Activated naive CD8-positive, alpha-beta T cell treated with anti-CD3 and anti-CD28 coated beads, Interleukin-2, amount 50 U/mL, for 24 hours (primary cell): ENCODE results near the gene CHI3L1.

Experiments used
- ATAC-seq: fragments of 150-1000 bp; cut with Tn5 transposase; one replicate; pipeline ENCODE4 v1.10.0; 2021
- DNase-seq: peaks from one replicate; pipeline ENCODE4 v3.0.0; 2021
- H3K27ac Mint-ChIP-seq: one replicate; pipeline ENCODE4 v1.8.0; 2021; ENCODE audit warnings: mild to moderate bottlenecking, mixed read lengths
- H3K27me3 Mint-ChIP-seq: one replicate; pipeline ENCODE4 v1.8.0; 2021; ENCODE audit warnings: mixed read lengths
- H3K36me3 Mint-ChIP-seq: one replicate; pipeline ENCODE4 v1.8.0; 2021; ENCODE audit warnings: low read depth, mixed read lengths
- H3K4me1 Mint-ChIP-seq: one replicate; pipeline ENCODE4 v1.8.0; 2021; ENCODE audit warnings: mixed read lengths
- H3K4me3 Mint-ChIP-seq: one replicate; pipeline ENCODE4 v1.8.0; 2021; ENCODE audit warnings: mild to moderate bottlenecking, moderate library complexity, mixed read lengths
- H3K9me3 Mint-ChIP-seq: one replicate; pipeline ENCODE4 v1.8.0; 2021; ENCODE audit warnings: mixed read lengths

Gene CHI3L1

GRCh38 chr1:203180611-203181330 lies 5.7 kb downstream of the CHI3L1 start:
- H3K9me3 Mint-ChIP-seq, result no peaks in the 10 kb centered on the region
- ATAC-seq (no peak), DNase-seq (no peak)
- no peak overlapping the region for H3K4me3 Mint-ChIP-seq
- no peak overlapping the region for H3K27ac Mint-ChIP-seq
- no peaks in the 10 kb centered on the region for H3K4me1 Mint-ChIP-seq
- H3K27me3 Mint-ChIP-seq, result peaks cover 2% of the 10 kb centered on the region
- H3K36me3 Mint-ChIP-seq, result no peaks in the 10 kb centered on the region

- Mint-ChIP-seq H3K27me3 (peaks cover 2% of the 10 kb centered on the region), H3K36me3 (no peaks in the 10 kb centered on the region), H3K4me3 (no peak overlapping the region), H3K9me3 (no peaks in the 10 kb centered on the region), H3K27ac (no peak overlapping the region), H3K4me1 (no peaks in the 10 kb centered on the region)
- DNase-seq (no peak), ATAC-seq (no peak)
These were observed 6.9 kb downstream of the CHI3L1 start for GRCh38 chr1:203179667-203180005.

- DNase-seq, result no peak
- Mint-ChIP-seq H3K36me3 (no peaks in the 10 kb centered on the region), H3K4me3 (no peak overlapping the region), H3K9me3 (no peaks in the 10 kb centered on the region), H3K27ac (no peak overlapping the region), H3K27me3 (peaks cover 2% of the 10 kb centered on the region), H3K4me1 (no peaks in the 10 kb centered on the region)
- no peak for ATAC-seq
These were observed 7.5 kb downstream of the CHI3L1 start for GRCh38 chr1:203178821-203179666.

DNA sequence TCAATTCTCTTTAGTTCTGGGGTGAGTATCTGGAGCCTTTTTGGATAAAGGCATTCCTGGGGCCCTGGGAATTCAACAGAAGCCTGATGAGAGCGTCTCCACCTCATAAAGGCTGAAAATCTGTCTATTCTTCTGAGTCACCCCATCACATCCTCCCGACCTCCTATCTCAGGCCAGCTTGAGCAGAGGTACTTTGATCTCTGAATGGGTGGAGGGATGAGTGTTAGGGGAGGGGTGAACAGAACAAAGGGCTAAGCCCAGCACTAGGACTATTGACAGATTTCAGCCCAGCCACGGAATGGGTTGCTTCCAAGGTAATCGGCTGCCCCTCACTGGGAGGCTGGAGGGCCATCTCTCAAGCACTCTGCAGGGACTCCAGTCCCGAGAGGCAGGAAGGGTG lies 8.4 kb downstream of the CHI3L1 start:
- H3K36me3 Mint-ChIP-seq, result no peaks in the 10 kb centered on the region
- ATAC-seq (no peak), DNase-seq (no peak)
- peaks cover 2% of the 10 kb centered on the region for H3K27me3 Mint-ChIP-seq
- H3K4me1 Mint-ChIP-seq, result no peaks in the 10 kb centered on the region
- no peak overlapping the region for H3K4me3 Mint-ChIP-seq
- no peaks in the 10 kb centered on the region for H3K9me3 Mint-ChIP-seq
- H3K27ac Mint-ChIP-seq, result no peak overlapping the region

GRCh38 chr1:203177470-203178039 lies 8.9 kb downstream of the CHI3L1 start:
- Mint-ChIP-seq H3K4me3 (no peak overlapping the region), H3K36me3 (no peaks in the 10 kb centered on the region), H3K27me3 (peaks cover 2% of the 10 kb centered on the region), H3K27ac (no peak overlapping the region), H3K9me3 (no peaks in the 10 kb centered on the region), H3K4me1 (no peaks in the 10 kb centered on the region)
- DNase-seq, result no peak
- ATAC-seq, result no peak

GRCh38 chr1:203177036-203177405 lies 9.5 kb downstream of the CHI3L1 start:
- H3K4me3 Mint-ChIP-seq, result no peak overlapping the region
- ATAC-seq (no peak), DNase-seq (no peak)
- no peaks in the 10 kb centered on the region for H3K9me3 Mint-ChIP-seq
- H3K36me3 Mint-ChIP-seq, result no peaks in the 10 kb centered on the region
- H3K4me1 Mint-ChIP-seq, result no peaks in the 10 kb centered on the region
- peaks cover 2% of the 10 kb centered on the region for H3K27me3 Mint-ChIP-seq
- H3K27ac Mint-ChIP-seq, result no peak overlapping the region

DNA sequence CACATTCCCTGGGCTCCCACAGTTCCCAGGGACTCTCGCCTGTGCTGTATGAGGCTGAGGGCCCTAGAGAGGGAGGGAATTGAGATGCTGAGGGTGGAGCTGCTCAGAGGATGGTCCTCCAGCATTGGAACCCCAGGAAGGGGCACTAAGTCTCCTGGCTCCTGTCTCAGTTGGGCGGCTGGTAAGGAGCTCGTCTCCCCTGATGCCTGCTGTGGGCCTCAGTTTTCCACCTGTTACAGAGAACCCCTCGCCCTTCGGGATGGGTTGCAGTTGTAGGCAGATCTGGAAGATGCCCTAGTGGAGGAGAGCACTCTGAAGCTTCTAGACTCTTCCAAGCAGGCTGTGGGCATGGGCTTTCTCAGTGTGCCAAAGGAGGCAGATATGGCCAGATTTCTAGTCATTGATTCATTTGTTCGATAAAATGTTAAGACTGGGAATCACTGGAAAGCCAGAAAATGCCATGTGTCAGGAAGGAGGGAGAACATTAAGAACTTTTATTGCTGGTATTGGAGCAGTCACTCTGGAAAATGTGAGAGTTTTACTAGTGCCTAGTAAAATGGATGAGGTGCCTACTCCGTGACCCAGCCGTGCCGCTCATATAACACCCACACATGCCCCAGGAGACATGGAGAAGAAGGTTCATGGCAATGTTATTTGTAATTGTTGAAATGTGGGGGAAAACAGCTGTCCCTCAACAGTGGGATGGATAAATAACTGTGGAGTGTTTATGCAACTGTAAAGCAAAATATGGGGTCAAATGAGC lies 10.1 kb downstream of the CHI3L1 start:
- peaks cover 2% of the 10 kb centered on the region for H3K27me3 Mint-ChIP-seq
- no peak overlapping the region for H3K4me3 Mint-ChIP-seq
- no peak overlapping the region for H3K27ac Mint-ChIP-seq
- no peaks in the 10 kb centered on the region for H3K9me3 Mint-ChIP-seq
- H3K36me3 Mint-ChIP-seq, result no peaks in the 10 kb centered on the region
- ATAC-seq (no peak), DNase-seq (no peak)
- H3K4me1 Mint-ChIP-seq, result no peaks in the 10 kb centered on the region

DNA sequence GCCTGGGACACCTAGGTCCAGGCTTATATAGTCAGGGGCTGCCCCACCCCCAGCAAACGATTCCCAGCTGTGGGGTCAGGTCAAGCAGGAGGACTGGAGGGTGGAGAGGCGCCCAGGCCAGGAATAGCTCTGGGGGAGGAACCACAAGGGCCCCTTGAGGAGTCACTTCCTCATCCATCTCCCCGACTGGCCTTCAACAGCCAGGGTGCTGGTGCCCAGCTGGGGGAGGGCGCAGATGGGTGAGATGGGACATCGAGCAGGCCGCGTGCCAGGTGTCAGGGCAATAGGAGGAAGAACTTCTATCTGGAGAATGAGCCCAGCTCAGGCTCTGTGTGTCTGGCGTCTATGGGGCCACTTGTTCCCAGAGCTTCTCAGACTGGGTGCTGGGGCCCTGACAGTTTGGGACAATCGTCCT lies 10.7 kb downstream of the CHI3L1 start:
- H3K27ac Mint-ChIP-seq, result no peak overlapping the region
- H3K36me3 Mint-ChIP-seq, result no peaks in the 10 kb centered on the region
- no peak for DNase-seq
- no peak for ATAC-seq
- no peaks in the 10 kb centered on the region for H3K4me1 Mint-ChIP-seq
- no peak overlapping the region for H3K4me3 Mint-ChIP-seq
- H3K27me3 Mint-ChIP-seq, result peaks cover 2% of the 10 kb centered on the region
- no peaks in the 10 kb centered on the region for H3K9me3 Mint-ChIP-seq

DNA sequence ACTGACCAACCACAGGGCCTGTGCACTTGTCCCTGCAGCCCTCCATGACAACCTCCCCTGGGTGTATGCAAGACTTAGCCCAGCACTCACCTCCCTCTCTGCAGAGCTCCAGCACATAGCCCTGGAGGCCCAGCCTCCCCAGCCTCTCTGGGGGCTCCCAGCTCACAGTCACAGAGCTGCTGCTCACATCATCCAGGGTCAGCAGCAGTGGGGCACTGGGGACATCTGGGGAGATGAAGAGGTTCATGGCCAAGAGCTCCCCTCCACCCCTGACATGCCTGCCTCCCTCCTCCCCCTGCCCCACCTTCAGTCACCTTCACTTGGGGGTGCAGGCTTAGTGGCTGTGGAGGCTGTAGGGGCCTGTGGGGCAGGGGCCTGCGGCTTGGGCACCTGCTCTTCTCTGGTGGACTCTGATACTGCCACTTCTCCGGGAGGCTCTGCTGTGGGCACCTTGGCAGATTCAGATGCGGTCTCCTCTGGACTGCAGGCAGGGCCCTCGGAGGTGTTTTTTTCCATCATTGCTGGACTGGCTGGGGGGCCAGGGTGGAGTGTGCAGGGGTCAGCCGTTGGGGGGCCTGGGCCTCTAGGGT lies 11.2 kb downstream of the CHI3L1 start, which contains the start of gene MYBPH:
Gene MYBPH (minus strand): TSS at position 590 of the 590 bp plus-strand sequence. CDS start 71 bp downstream, at position 519.
- H3K9me3 Mint-ChIP-seq, result no peaks in the 10 kb centered on the region
- no peak within 1 kb of the TSS for H3K27ac Mint-ChIP-seq
- peaks cover 2% of the 10 kb centered on the region for H3K27me3 Mint-ChIP-seq
- no peaks in the 10 kb centered on the region for H3K4me1 Mint-ChIP-seq
- H3K4me3 Mint-ChIP-seq, result no peak within 1 kb of the TSS
- DNase-seq (no peak), ATAC-seq (no peak)
- no peaks in the 10 kb centered on the region for H3K36me3 Mint-ChIP-seq

- DNase-seq, result no peak
- ATAC-seq, result no peak
- no peaks in the 10 kb centered on the region for H3K36me3 Mint-ChIP-seq
- H3K9me3 Mint-ChIP-seq, result no peaks in the 10 kb centered on the region
- H3K4me1 Mint-ChIP-seq, result no peaks in the 10 kb centered on the region
- H3K27me3 Mint-ChIP-seq, result peaks cover 2% of the 10 kb centered on the region
- no peak overlapping the region for H3K27ac Mint-ChIP-seq
- H3K4me3 Mint-ChIP-seq, result no peak overlapping the region
These were observed 12.0 kb downstream of the CHI3L1 start for GRCh38 chr1:203174324-203174985.

GRCh38 chr1:203173566-203173965 lies 12.9 kb downstream of the CHI3L1 start:
- Mint-ChIP-seq H3K27ac (no peak overlapping the region), H3K36me3 (no peaks in the 10 kb centered on the region), H3K4me3 (no peak overlapping the region), H3K9me3 (no peaks in the 10 kb centered on the region), H3K27me3 (peaks cover 2% of the 10 kb centered on the region), H3K4me1 (no peaks in the 10 kb centered on the region)
- ATAC-seq (no peak), DNase-seq (no peak)

GRCh38 chr1:203173011-203173555 lies 13.4 kb downstream of the CHI3L1 start:
- Mint-ChIP-seq H3K4me3 (no peak overlapping the region), H3K27ac (no peak overlapping the region), H3K9me3 (no peaks in the 10 kb centered on the region), H3K36me3 (no peaks in the 10 kb centered on the region), H3K4me1 (no peaks in the 10 kb centered on the region), H3K27me3 (peaks cover 2% of the 10 kb centered on the region)
- ATAC-seq (no peak), DNase-seq (no peak)

- H3K9me3 Mint-ChIP-seq, result no peaks in the 10 kb centered on the region
- H3K36me3 Mint-ChIP-seq, result no peaks in the 10 kb centered on the region
- no peaks in the 10 kb centered on the region for H3K27me3 Mint-ChIP-seq
- ATAC-seq, result peak; percentile 31
- H3K27ac Mint-ChIP-seq, result no peak overlapping the region
- no peaks in the 10 kb centered on the region for H3K4me1 Mint-ChIP-seq
- peak; percentile 57 for DNase-seq
- no peak overlapping the region for H3K4me3 Mint-ChIP-seq
These were observed 14.1 kb downstream of the CHI3L1 start for GRCh38 chr1:203172184-203173010.
